Body of pancreas (tissue), 4 donors: ENCODE measurements around the gene SCAMP4.

Experiments used
- POLR2A ChIP-seq, 3 donors: fragments of 450-650 bp; IDR thresholded peaks; one replicate each; pipeline ENCODE4 v1.6.1; 2016; ENCODE audit warnings: antibody characterized with exemption in 3 of 3, mild to moderate bottlenecking in 2 of 3
- TF ChIP-seq, protein P1 (sequence below), 7 experiments: fragments of 450-650 bp in 4 of 7; fragments of 200-600 bp in 3 of 7; sonication (generic) in 3 of 7; IDR thresholded peaks; one replicate each; pipeline ENCODE4 v1.5.1; 2016 to 2019; ENCODE audit warnings: antibody characterized with exemption in 7 of 7

DNA sequence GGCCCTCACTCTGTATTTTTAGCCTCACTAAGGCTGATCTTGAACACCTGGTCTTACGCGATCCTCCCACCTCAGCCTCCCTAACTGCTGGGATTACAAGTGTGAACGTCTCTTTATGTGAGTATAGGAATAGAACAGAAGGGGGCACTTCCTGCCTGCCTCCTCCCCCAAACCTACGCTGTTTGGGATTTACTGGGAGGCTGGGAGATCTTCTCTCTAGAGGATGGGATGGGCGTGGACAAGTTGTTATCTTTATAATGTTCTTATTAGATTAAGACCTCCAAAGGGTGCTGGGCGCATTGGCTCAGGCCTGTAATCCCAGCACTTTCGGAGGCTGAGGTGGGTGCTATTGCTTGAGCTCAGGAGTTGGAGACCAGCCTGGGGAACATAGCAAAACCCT, 32.9 kb downstream of the SCAMP4 start:
- TF ChIP-seq, protein P1, sequence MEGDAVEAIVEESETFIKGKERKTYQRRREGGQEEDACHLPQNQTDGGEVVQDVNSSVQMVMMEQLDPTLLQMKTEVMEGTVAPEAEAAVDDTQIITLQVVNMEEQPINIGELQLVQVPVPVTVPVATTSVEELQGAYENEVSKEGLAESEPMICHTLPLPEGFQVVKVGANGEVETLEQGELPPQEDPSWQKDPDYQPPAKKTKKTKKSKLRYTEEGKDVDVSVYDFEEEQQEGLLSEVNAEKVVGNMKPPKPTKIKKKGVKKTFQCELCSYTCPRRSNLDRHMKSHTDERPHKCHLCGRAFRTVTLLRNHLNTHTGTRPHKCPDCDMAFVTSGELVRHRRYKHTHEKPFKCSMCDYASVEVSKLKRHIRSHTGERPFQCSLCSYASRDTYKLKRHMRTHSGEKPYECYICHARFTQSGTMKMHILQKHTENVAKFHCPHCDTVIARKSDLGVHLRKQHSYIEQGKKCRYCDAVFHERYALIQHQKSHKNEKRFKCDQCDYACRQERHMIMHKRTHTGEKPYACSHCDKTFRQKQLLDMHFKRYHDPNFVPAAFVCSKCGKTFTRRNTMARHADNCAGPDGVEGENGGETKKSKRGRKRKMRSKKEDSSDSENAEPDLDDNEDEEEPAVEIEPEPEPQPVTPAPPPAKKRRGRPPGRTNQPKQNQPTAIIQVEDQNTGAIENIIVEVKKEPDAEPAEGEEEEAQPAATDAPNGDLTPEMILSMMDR (IDR thresholded peaks at IDR 0.05), result no peak
- no peak for TF ChIP-seq POLR2A (IDR thresholded peaks at IDR 0.05)
